H9 (cell line): ENCODE data around the gene SEC61A2. TPM values are rescaled to one million over a fixed set of nuclear protein-coding genes. Genes with fewer than 3 reads are reported as not detected.

Experiments
- DNase-seq: peaks from one replicate; pipeline ENCODE4 v3.0.0-alpha.2; 2017
- H2AFZ ChIP-seq: one replicate; pipeline ENCODE4 v1.6.1; 2013; ENCODE audit warnings: mild to moderate bottlenecking, low read length, control low read depth, moderate library complexity
- H2AK5ac ChIP-seq: 2 replicates; pipeline ENCODE4 v1.6.1; 2013; ENCODE audit warnings: low read length, control low read depth, mixed read lengths; ENCODE audit not compliant: insufficient read length
- H2BK120ac ChIP-seq: one replicate; pipeline ENCODE4 v1.6.1; 2013; ENCODE audit warnings: low read depth, mild to moderate bottlenecking, low read length, control low read depth, inconsistent platforms; ENCODE audit not compliant: poor library complexity, severe bottlenecking
- H2BK12ac ChIP-seq: 2 replicates; pipeline ENCODE4 v1.6.1; 2013; ENCODE audit warnings: low read length, control low read depth, mixed read lengths, low read depth; ENCODE audit not compliant: insufficient read length
- H2BK15ac ChIP-seq: 2 replicates; pipeline ENCODE4 v1.6.1; 2013; ENCODE audit warnings: low read depth, low read length, control low read depth
- H2BK20ac ChIP-seq: one replicate; pipeline ENCODE4 v1.6.1; 2013; ENCODE audit warnings: low read depth, mild to moderate bottlenecking, low read length, control low read depth, inconsistent platforms; ENCODE audit not compliant: poor library complexity, severe bottlenecking
- H2BK5ac ChIP-seq: 2 replicates; pipeline ENCODE4 v1.6.1; 2013; ENCODE audit warnings: low read length, control low read depth, mixed read lengths; ENCODE audit not compliant: insufficient read length
- H3K14ac ChIP-seq: 2 replicates; pipeline ENCODE4 v1.6.1; 2013; ENCODE audit warnings: low read length, control low read depth; ENCODE audit not compliant: insufficient read depth
- H3K18ac ChIP-seq: 2 replicates; pipeline ENCODE4 v1.6.1; 2013; ENCODE audit warnings: low read depth, mild to moderate bottlenecking, mixed read lengths, low read length, control low read depth; ENCODE audit not compliant: insufficient read length
- H3K23ac ChIP-seq: 2 replicates; pipeline ENCODE4 v1.6.1; 2013; ENCODE audit warnings: low read length, control low read depth, mixed read lengths, low read depth; ENCODE audit not compliant: insufficient read length
- H3K23me2 ChIP-seq: 2 replicates; pipeline ENCODE4 v1.6.1; 2013; ENCODE audit warnings: low read depth, mild to moderate bottlenecking, mixed read lengths, low read length, control low read depth; ENCODE audit not compliant: insufficient read length, poor library complexity, severe bottlenecking
- H3K27ac ChIP-seq: 2 replicates; pipeline ENCODE4 v1.5.1; 2013; ENCODE audit warnings: low read length, control low read depth, mixed read lengths, low read depth; ENCODE audit not compliant: insufficient read length
- H3K27me3 ChIP-seq: 2 replicates; pipeline ENCODE4 v1.6.1; 2013; ENCODE audit warnings: low read length, control low read depth, inconsistent platforms; ENCODE audit not compliant: insufficient read depth
- H3K4ac ChIP-seq: 2 replicates; pipeline ENCODE4 v1.6.1; 2013; ENCODE audit warnings: low read depth, mild to moderate bottlenecking, control low read depth, inconsistent platforms, low read length, moderate library complexity
- H3K4me1 ChIP-seq: 2 replicates; pipeline ENCODE4 v1.6.1; 2013; ENCODE audit warnings: low read length, control low read depth, inconsistent platforms; ENCODE audit not compliant: insufficient read depth
- H3K4me2 ChIP-seq: 2 replicates; pipeline ENCODE4 v1.6.1; 2013; ENCODE audit warnings: low read length, control low read depth, mixed read lengths; ENCODE audit not compliant: insufficient read length, insufficient read depth
- H3K56ac ChIP-seq: 2 replicates; pipeline ENCODE4 v1.6.1; 2013; ENCODE audit warnings: low read depth, mild to moderate bottlenecking, mixed read lengths, low read length, control low read depth; ENCODE audit not compliant: insufficient read length
- H3K79me1 ChIP-seq: 2 replicates; pipeline ENCODE4 v1.6.1; 2013; ENCODE audit warnings: low read depth, mild to moderate bottlenecking, moderate library complexity, low read length, control low read depth, inconsistent platforms; ENCODE audit not compliant: insufficient read depth, poor library complexity, severe bottlenecking
- H3K79me2 ChIP-seq: 2 replicates; pipeline ENCODE4 v1.6.1; 2013; ENCODE audit warnings: low read length, control low read depth, inconsistent platforms; ENCODE audit not compliant: insufficient read depth
- H3K9ac ChIP-seq: 2 replicates; pipeline ENCODE4 v1.6.1; 2013; ENCODE audit warnings: low read length, control low read depth, mixed read lengths; ENCODE audit not compliant: insufficient read length; ENCODE audit errors: extremely low read depth
- H3K9me3 ChIP-seq: one replicate; pipeline ENCODE4 v1.6.1; 2013; ENCODE audit warnings: low read depth, low read length, inconsistent platforms; ENCODE audit not compliant: control insufficient read depth
- H3T11ph ChIP-seq: one replicate; pipeline ENCODE4 v1.6.1; 2013; ENCODE audit warnings: mild to moderate bottlenecking, low read length, control low read depth, inconsistent platforms
- H4K20me1 ChIP-seq: one replicate; pipeline ENCODE4 v1.6.1; 2013; ENCODE audit not compliant: control insufficient read depth, insufficient read length, insufficient read depth
- H4K5ac ChIP-seq: 2 replicates; pipeline ENCODE4 v1.6.1; 2013; ENCODE audit warnings: low read depth, mild to moderate bottlenecking, mixed read lengths, low read length, control low read depth; ENCODE audit not compliant: insufficient read length
- H4K8ac ChIP-seq: replicated peaks from 2 replicates; pipeline ENCODE4 v1.6.1; 2013; ENCODE audit warnings: low read length, control low read depth, mixed read lengths, low read depth; ENCODE audit not compliant: insufficient read length
- H4K91ac ChIP-seq: 2 replicates; pipeline ENCODE4 v1.6.1; 2013; ENCODE audit warnings: low read depth, mild to moderate bottlenecking, moderate library complexity, mixed read lengths, low read length, control low read depth; ENCODE audit not compliant: insufficient read length
- H3K27ac Mint-ChIP-seq, 3 experiments: 2 replicates in 2 of 3; 3 replicates in 1 of 3; pipeline ENCODE4 v1.8.0; 2020 to 2021; ENCODE audit warnings: mixed read lengths in 3 of 3, mild to moderate bottlenecking in 1 of 3, moderate library complexity in 1 of 3
- H3K27me3 Mint-ChIP-seq: 2 replicates; pipeline ENCODE4 v1.8.0; 2021; ENCODE audit warnings: low read depth, mild to moderate bottlenecking, moderate library complexity, mixed read lengths
- H3K36me3 Mint-ChIP-seq, 3 experiments: 2 replicates in 2 of 3; 3 replicates in 1 of 3; pipeline ENCODE4 v1.8.0; 2020 to 2021; ENCODE audit warnings: low read depth in 3 of 3, mixed read lengths in 3 of 3; ENCODE audit not compliant: insufficient read depth in 1 of 3
- H3K4me1 Mint-ChIP-seq, 2 experiments: 2 replicates each; pipeline ENCODE4 v1.8.0; 2020; ENCODE audit warnings: mixed read lengths in 2 of 2
- H3K4me3 Mint-ChIP-seq, 2 experiments: 2 replicates in 1 of 2; 3 replicates in 1 of 2; pipeline ENCODE4 v1.8.0; 2020 to 2021; ENCODE audit warnings: mild to moderate bottlenecking in 2 of 2, mixed read lengths in 2 of 2, moderate library complexity in 1 of 2
- H3K9me3 Mint-ChIP-seq, 2 experiments: 2 replicates in 1 of 2; 3 replicates in 1 of 2; pipeline ENCODE4 v1.8.0; 2020; ENCODE audit warnings: mild to moderate bottlenecking in 2 of 2, mixed read lengths in 2 of 2, moderate library complexity in 1 of 2
- CTCF ChIP-seq: fragments of 200-600 bp; sonication (generic); conservative IDR thresholded peaks from 3 replicates; pipeline ENCODE4 v1.8.0; 2021; ENCODE audit warnings: antibody characterized with exemption, mild to moderate bottlenecking
- WGBS: extraction: QIAGEN DNeasy Blood & Tissue Kit; methylation state at CpG from one replicate; pipeline ENCODE4 v1.1.7; 2013; ENCODE audit warnings: missing lambda C conversion rate, low lambda C conversion rate, mixed read lengths; ENCODE audit not compliant: insufficient read length; ENCODE audit errors: extremely low coverage; 5-methylcytosine and 5-hydroxymethylcytosine counted together
- total RNA-seq: library from RNA; stranded (reverse); gene quantifications from 2 replicates; pipeline ENCODE4 v1.2.1, GENCODE V29; 2021

SEC61A2 gene
- total RNA-seq, 1 experiment from 2014 or later = 13.9 TPM

DNA sequence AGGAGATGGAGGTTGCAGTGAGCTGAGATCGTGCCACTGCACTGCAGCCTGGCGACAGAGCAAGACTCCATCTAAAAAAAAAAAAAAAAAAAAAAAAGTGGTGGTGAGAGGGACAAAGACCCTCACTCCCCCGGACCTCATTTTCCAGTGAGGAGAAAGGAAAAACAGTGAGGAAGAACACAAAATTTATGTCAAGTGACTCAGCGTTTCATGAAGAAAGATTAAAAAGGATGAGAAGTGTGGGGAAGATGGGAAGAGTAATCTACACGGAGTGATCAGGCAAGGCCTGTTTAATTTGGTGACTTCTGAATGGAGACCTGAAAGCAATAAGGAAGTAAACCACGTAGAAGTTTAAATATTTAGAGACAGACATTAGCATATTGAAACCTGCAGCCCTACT lies 59.2 kb downstream of the SEC61A2 start:
- Mint-ChIP-seq H3K4me3 (no peak overlapping the region), H3K27ac (peak overlapping the region; percentile 8 to 48 (median 26); a peak in 5 of 7 replicates), H3K36me3 (peaks cover 15 to 42% (median 37%) of the 10 kb centered on the region in 3 experiments; a peak in 6 of 7 replicates), H3K4me1 (peaks cover 3 to 6% of the 10 kb centered on the region in 2 experiments; a peak in 3 of 4 replicates), H3K9me3 (no peaks in the 10 kb centered on the region), H3K27me3 (no peaks in the 10 kb centered on the region)
- Histone ChIP-seq H3K9me3 (no peaks in the 10 kb centered on the region), H2BK12ac (no peak overlapping the region), H4K8ac (no peak overlapping the region), H3K4me1 (peaks cover 2% of the 10 kb centered on the region; the same call in 1 of the 2 replicates), H3K23me2 (no peaks in the 10 kb centered on the region), H4K91ac (no peak overlapping the region), H3K9ac (no peak overlapping the region), H2AK5ac (no peak overlapping the region), H4K5ac (no peak overlapping the region), H3T11ph (no peak overlapping the region), H3K27me3 (no peaks in the 10 kb centered on the region), H3K4me2 (no peak overlapping the region), H3K79me1 (peaks cover 16% of the 10 kb centered on the region), H2AFZ (no peak overlapping the region), H2BK5ac (no peak overlapping the region), H3K79me2 (peaks cover 6% of the 10 kb centered on the region; the same call in 1 of the 2 replicates), H2BK20ac (no peak overlapping the region), H4K20me1 (no peaks in the 10 kb centered on the region), H3K27ac (no peak overlapping the region), H3K56ac (no peak overlapping the region), H3K14ac (no peak overlapping the region), H3K18ac (no peak overlapping the region), H2BK120ac (no peak overlapping the region), H3K23ac (no peak overlapping the region), H2BK15ac (no peak overlapping the region), H3K4ac (no peak overlapping the region)
- no CpG with 5 or more reads among the region's 6 CpGs for WGBS
- no peak for TF ChIP-seq CTCF
- DNase-seq = no peak
